KMS-11 (cell line): ENCODE measurements around the gene GNB1L.

Experiments used
- H2AFZ ChIP-seq: fragments of 200-600 bp; sonication (generic); 2 replicates; pipeline ENCODE4 v1.6.1; 2016; ENCODE audit warnings: antibody characterized with exemption, mixed run types, low read depth
- H3K27ac ChIP-seq: fragments of 200-600 bp; sonication (generic); 2 replicates; pipeline ENCODE4 v1.6.1; 2016; ENCODE audit warnings: mild to moderate bottlenecking, mixed run types
- H3K27me3 ChIP-seq: fragments of 200-600 bp; sonication (generic); 2 replicates; pipeline ENCODE4 v1.6.1; 2017; ENCODE audit warnings: mild to moderate bottlenecking, low read depth, mixed run types, moderate library complexity; ENCODE audit not compliant: insufficient read depth
- H3K36me3 ChIP-seq: fragments of 200-600 bp; sonication (generic); 2 replicates; pipeline ENCODE4 v1.6.1; 2017; ENCODE audit warnings: mild to moderate bottlenecking, mixed run types; ENCODE audit not compliant: insufficient read depth
- H3K4me1 ChIP-seq: fragments of 200-600 bp; sonication (generic); 2 replicates; pipeline ENCODE4 v1.6.1; 2016; ENCODE audit warnings: mild to moderate bottlenecking, low read depth, mixed run types; ENCODE audit not compliant: poor library complexity, severe bottlenecking
- H3K4me2 ChIP-seq: fragments of 200-600 bp; sonication (generic); 2 replicates; pipeline ENCODE4 v1.7.0; 2016; ENCODE audit warnings: mild to moderate bottlenecking, mixed run types
- H3K4me3 ChIP-seq: fragments of 200-600 bp; sonication (generic); IDR thresholded peaks from 2 replicates; pipeline ENCODE4 v1.6.1; 2017; ENCODE audit warnings: low read depth, low read length, mixed read lengths; ENCODE audit not compliant: insufficient read depth
- H3K79me2 ChIP-seq: fragments of 200-600 bp; sonication (generic); 2 replicates; pipeline ENCODE4 v1.6.1; 2016; ENCODE audit warnings: low read depth, mixed run types; ENCODE audit not compliant: insufficient read depth
- H3K9ac ChIP-seq: fragments of 200-600 bp; sonication (generic); 2 replicates; pipeline ENCODE4 v1.6.1; 2016; ENCODE audit warnings: mild to moderate bottlenecking, mixed run types
- H4K20me1 ChIP-seq: fragments of 200-600 bp; sonication (generic); 2 replicates; pipeline ENCODE4 v1.6.1; 2016; ENCODE audit warnings: mild to moderate bottlenecking, mixed run types; ENCODE audit not compliant: insufficient read depth
- TF ChIP-seq, protein P1 (sequence below): fragments of 200-600 bp; sonication (generic); conservative IDR thresholded peaks from 2 replicates; pipeline ENCODE4 v1.6.1; 2017; ENCODE audit warnings: low read depth, mild to moderate bottlenecking, antibody characterized with exemption, low read length, moderate library complexity, mixed read lengths

The GNB1L gene

DNA sequence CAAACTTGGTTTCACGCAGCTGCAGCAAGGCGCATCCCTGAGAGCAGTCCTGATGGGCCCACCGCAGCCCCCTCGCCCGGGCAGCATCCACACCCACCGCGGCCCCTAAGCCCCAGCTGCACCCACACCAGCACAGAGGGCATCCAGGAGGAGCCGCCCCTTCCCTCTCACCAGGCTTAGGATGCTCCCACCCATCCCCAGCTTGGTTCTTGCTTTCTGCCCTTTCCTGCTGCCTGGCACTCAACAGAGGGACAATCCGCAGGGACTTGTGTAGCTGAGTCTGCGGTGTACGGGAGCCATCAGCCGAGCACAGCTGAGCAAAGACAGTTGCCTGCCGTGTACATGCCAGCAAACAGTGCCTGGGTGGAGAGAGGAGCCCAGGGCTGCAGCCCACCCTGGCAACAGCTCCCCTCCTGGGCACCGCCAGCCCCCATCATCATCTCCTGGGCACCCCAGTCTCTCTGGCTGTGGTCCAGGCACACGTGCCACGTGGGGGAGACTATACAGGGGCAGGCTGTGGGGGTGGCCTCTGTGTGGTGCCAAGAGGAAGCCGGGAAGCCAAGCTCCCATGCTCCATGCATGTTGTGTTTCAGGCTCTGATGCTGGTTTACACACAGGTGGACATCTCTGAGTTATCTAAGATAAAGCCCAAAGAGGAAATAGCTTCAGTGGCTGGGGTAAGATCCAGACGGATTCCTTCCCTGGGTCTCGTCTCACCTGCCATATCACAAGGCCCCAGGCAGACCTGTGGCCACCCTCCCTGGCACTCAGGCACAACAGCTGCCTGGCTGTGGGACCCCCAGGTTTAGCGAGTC is 36.0 kb upstream of the GNB1L start:
- TF ChIP-seq, protein P1, sequence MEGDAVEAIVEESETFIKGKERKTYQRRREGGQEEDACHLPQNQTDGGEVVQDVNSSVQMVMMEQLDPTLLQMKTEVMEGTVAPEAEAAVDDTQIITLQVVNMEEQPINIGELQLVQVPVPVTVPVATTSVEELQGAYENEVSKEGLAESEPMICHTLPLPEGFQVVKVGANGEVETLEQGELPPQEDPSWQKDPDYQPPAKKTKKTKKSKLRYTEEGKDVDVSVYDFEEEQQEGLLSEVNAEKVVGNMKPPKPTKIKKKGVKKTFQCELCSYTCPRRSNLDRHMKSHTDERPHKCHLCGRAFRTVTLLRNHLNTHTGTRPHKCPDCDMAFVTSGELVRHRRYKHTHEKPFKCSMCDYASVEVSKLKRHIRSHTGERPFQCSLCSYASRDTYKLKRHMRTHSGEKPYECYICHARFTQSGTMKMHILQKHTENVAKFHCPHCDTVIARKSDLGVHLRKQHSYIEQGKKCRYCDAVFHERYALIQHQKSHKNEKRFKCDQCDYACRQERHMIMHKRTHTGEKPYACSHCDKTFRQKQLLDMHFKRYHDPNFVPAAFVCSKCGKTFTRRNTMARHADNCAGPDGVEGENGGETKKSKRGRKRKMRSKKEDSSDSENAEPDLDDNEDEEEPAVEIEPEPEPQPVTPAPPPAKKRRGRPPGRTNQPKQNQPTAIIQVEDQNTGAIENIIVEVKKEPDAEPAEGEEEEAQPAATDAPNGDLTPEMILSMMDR = no peak
- Histone ChIP-seq H3K27ac (peak overlapping the region; percentile 97), H3K4me3 (no peak overlapping the region), H3K4me1 (peaks cover 43% of the 10 kb centered on the region), H3K4me2 (peak overlapping the region; percentile 98), H3K79me2 (no peaks in the 10 kb centered on the region), H3K9ac (peak overlapping the region; percentile 82), H3K36me3 (no peaks in the 10 kb centered on the region), H4K20me1 (no peaks in the 10 kb centered on the region), H2AFZ (peak overlapping the region; percentile 77; the same call in 1 of the 2 replicates), H3K27me3 (no peaks in the 10 kb centered on the region)

DNA sequence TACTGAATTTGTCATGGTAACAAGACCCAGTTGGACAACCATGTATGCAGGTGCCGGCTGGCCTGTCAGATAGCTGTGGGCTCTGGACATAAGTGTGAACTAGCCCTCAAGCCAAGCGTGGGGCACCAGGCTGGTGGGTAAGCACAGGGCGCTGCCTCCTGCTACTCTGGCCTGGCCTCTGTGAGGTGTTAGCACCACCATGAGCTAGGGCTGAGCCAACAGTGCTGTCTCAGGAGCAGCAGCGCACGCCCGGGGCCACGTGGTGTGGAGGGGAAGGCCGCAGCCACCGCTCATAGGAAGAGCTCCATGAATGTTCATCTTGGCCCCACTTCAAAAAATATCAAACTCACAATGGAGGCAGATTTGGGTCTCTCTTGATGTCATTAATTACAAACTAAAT is 35.3 kb upstream of the GNB1L start:
- Histone ChIP-seq H3K79me2 (no peaks in the 10 kb centered on the region), H3K4me1 (peaks cover 43% of the 10 kb centered on the region), H2AFZ (no peak overlapping the region), H4K20me1 (no peaks in the 10 kb centered on the region), H3K36me3 (no peaks in the 10 kb centered on the region), H3K27me3 (no peaks in the 10 kb centered on the region), H3K9ac (no peak overlapping the region), H3K4me2 (no peak overlapping the region), H3K27ac (0 out of 2 replicates have a peak overlapping the region, but pooled peaks have one; percentile 97), H3K4me3 (no peak overlapping the region)
- TF ChIP-seq, protein P1 = no peak

- H3K4me2 ChIP-seq = no peak overlapping the region
- TF ChIP-seq, protein P1 = no peak
These were observed 33.6 kb upstream of the GNB1L start for GRCh38 chr22:19888131-19888746.

GRCh38 chr22:19887256-19887985 is 32.7 kb upstream of the GNB1L start:
- TF ChIP-seq, protein P1 = no peak
- no peaks in the 10 kb centered on the region for H3K36me3 ChIP-seq
- no peak overlapping the region for H3K27ac ChIP-seq
- H3K4me3 ChIP-seq = no peak overlapping the region
- H3K79me2 ChIP-seq = no peaks in the 10 kb centered on the region
- H3K4me2 ChIP-seq = no peak overlapping the region
- no peak overlapping the region for H2AFZ ChIP-seq
- peaks cover 26% of the 10 kb centered on the region for H3K4me1 ChIP-seq
- no peak overlapping the region for H3K9ac ChIP-seq
- H3K27me3 ChIP-seq = no peaks in the 10 kb centered on the region
- no peaks in the 10 kb centered on the region for H4K20me1 ChIP-seq

More at GRCh38 chr22:19888131-19888746, 33.6 kb upstream of the GNB1L start:
- H3K4me1 ChIP-seq = peaks cover 34% of the 10 kb centered on the region
- no peaks in the 10 kb centered on the region for H4K20me1 ChIP-seq
- H3K27me3 ChIP-seq = no peaks in the 10 kb centered on the region
- no peak overlapping the region for H2AFZ ChIP-seq
- no peak overlapping the region for H3K9ac ChIP-seq
- no peak overlapping the region for H3K27ac ChIP-seq
- no peaks in the 10 kb centered on the region for H3K36me3 ChIP-seq
- H3K79me2 ChIP-seq = no peaks in the 10 kb centered on the region
- H3K4me3 ChIP-seq = no peak overlapping the region
